GM12891 (cell line): ENCODE data around the gene CDC42BPA.

Experiments used
- PAX5 ChIP-seq: IDR thresholded peaks from 2 replicates; pipeline ENCODE4 v1.6.1; 2011; ENCODE audit warnings: low read length, moderate library complexity, mild to moderate bottlenecking; ENCODE audit not compliant: insufficient read depth, severe bottlenecking
- POLR2A ChIP-seq: IDR thresholded peaks from 2 replicates; pipeline ENCODE4 v1.6.1; 2011; ENCODE audit warnings: low read depth, low read length, control low read depth
- POLR2AphosphoS5 ChIP-seq: IDR thresholded peaks from 2 replicates; pipeline ENCODE4 v1.6.1; 2011; ENCODE audit warnings: low read depth, low read length, control low read depth
- SPI1 ChIP-seq: IDR thresholded peaks from 2 replicates; pipeline ENCODE4 v1.6.1; 2011; ENCODE audit warnings: low read depth, low read length, control low read depth

DNA sequence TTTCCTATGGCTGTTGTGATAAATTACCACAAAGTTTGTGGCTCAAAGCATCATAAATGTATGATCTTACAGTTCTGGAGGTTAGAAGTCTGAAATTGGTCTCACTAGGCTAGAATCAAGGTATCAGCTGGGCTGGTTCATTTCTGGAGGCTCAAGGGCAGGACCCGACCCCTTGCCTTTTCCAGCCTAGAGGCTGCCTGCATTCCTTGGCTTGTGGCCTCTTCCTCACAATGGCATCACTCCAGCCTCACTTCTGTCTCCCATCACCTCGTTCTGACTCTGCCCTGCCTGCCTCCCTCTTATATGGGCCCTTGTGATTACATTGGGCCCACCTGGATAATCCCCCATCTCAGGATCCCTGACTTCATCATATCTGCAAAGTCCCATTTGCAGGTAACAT lies 370.2 kb downstream of the CDC42BPA start:
- TF ChIP-seq POLR2AphosphoS5 (no peak), POLR2A (no peak), SPI1 (no peak), PAX5 (no peak)
